AG04450 (cell line): Measurements from ENCODE around the gene LIMD2. TPM values are rescaled to one million over a fixed set of nuclear protein-coding genes. Genes with fewer than 3 reads are reported as not detected.

Source experiments
- CTCF ChIA-PET: fragments of 300-600, 350-600 bp; formaldehyde crosslinking; extraction: SDS; loops from one replicate; lab custom pipeline; 2022; ENCODE audit warnings: antibody characterized with exemption, inconsistent platforms; lab: Charles Lee
- POLR2A ChIA-PET: fragments of 350-600 bp; formaldehyde crosslinking; extraction: SDS; loops from one replicate; lab custom pipeline; 2021; ENCODE audit warnings: antibody characterized with exemption, inconsistent platforms; lab: Yijun Ruan, JAX
- DNase-seq: peaks from one replicate; pipeline ENCODE4 v3.0.0-alpha.2; 2011; ENCODE audit warnings: low read depth, low spot score
- H3K27ac ChIP-seq: one replicate; pipeline ENCODE4 v1.5.1; 2012; ENCODE audit warnings: low read depth, low read length, control low read depth
- H3K27me3 ChIP-seq: one replicate; pipeline ENCODE4 v1.6.0; 2012; ENCODE audit warnings: low read length; ENCODE audit not compliant: control insufficient read depth, insufficient read depth
- H3K4me3 ChIP-seq: 2 replicates; pipeline ENCODE4 v1.5.1; 2011; ENCODE audit warnings: mild to moderate bottlenecking, low read depth, low read length, control low read depth
- H3K9me3 ChIP-seq: 2 replicates; pipeline ENCODE4 v1.5.1; 2012; ENCODE audit warnings: low read length; ENCODE audit not compliant: control insufficient read depth, insufficient read depth
- polyA plus RNA-seq: library from polyadenylated mRNA; depleted of rRNA; stranded (reverse); fragments of >200 nt; gene quantifications from 2 replicates; pipeline ENCODE4 v1.2.3, GENCODE V29; 2011
- TF ChIP-seq, protein P1 (sequence below): IDR thresholded peaks from 2 replicates; pipeline ENCODE4 v1.5.1; 2011; ENCODE audit warnings: low read depth, low read length, control low read depth, inconsistent platforms

Gene LIMD2
- polyA plus RNA-seq, 1 experiment: 13.4 TPM

DNA sequence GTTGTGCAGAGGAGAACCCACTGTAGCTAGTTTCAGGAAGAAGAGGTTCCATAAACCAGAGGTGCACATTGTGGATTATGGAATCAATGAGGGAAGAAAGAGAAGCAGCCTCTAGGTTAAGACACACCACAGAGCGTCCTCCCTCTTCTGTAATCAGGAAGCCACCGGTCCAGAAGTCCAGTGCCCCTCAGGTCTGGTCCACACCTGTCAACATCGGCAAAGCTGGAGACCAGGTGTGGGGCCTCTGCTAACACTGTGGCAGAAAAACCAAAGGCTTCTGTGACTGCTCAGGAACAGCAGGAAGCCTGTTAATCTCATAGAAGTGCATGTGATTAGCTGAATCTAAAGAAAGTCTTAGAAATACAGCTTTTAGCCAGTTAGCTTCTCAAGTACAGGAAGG, 23.3 kb downstream of the LIMD2 start:
- H3K9me3 ChIP-seq: no peaks in the 10 kb centered on the region
- no peak overlapping the region for H3K27ac ChIP-seq
- POLR2A ChIA-PET: no interaction called here
- TF ChIP-seq, protein P1, sequence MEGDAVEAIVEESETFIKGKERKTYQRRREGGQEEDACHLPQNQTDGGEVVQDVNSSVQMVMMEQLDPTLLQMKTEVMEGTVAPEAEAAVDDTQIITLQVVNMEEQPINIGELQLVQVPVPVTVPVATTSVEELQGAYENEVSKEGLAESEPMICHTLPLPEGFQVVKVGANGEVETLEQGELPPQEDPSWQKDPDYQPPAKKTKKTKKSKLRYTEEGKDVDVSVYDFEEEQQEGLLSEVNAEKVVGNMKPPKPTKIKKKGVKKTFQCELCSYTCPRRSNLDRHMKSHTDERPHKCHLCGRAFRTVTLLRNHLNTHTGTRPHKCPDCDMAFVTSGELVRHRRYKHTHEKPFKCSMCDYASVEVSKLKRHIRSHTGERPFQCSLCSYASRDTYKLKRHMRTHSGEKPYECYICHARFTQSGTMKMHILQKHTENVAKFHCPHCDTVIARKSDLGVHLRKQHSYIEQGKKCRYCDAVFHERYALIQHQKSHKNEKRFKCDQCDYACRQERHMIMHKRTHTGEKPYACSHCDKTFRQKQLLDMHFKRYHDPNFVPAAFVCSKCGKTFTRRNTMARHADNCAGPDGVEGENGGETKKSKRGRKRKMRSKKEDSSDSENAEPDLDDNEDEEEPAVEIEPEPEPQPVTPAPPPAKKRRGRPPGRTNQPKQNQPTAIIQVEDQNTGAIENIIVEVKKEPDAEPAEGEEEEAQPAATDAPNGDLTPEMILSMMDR: no peak
- no peak for DNase-seq
- no peaks in the 10 kb centered on the region for H3K27me3 ChIP-seq
- CTCF ChIA-PET: interaction anchor here (3.5 kb wide), 1 partner anchor 251 kb away, joined by 15 read pairs; no protein-coding TSS in a partner anchor
- H3K4me3 ChIP-seq: no peak overlapping the region

DNA sequence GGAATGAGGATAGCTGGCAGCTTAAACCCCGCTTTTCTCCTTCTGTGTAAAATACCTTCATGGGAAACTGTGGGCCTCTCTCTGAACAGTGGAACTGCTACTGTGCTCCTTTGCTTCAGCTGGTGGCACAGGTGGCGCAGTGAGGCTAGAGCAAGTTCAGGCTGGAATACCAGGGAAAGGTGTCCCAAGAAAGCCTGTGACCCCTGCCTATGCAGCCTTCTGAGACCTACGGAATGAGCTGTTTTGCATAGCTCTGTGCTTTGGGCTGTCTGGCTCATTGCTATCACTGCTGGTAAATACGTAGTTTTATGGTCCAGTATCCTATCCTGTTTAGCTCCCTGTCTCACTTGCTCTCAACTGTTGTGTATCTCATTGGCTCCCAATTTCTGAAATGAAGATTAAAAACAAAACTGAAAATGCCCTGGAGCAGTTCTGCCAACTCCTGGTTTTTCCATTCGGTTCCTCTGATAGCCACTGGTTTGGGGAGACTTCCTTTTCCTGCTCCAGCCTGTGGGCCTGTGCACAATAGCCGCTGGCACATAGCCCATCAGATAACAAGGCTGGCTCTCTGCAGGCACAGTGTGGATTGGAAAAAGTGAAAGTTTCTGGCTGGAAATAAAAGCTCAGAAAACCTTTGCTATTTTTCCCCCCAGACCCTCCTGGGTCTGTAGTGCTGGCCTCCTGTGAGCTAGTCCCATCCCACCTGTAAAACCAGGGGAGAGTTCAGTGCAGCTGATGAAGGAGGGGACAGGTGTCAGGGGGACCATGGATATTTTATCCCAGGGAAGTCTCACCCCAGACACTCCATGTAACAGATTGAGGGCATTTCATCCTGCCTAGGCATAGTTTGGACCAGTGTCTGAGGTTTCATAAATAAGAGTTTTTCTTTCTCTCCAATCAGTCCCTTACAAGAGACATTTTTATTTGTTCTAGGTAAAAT, 24.0 kb downstream of the LIMD2 start:
- ChIA-PET CTCF (interaction anchor here (1.2 to 3.5 kb wide), 2 partner anchors 159 to 250 kb away, joined by 3 to 15 read pairs; no protein-coding TSS in a partner anchor), POLR2A (no interaction called here)
- TF ChIP-seq, protein P1: no peak
- no peak overlapping the region for H3K27ac ChIP-seq
- no peaks in the 10 kb centered on the region for H3K9me3 ChIP-seq
- DNase-seq: peak; percentile 48
- H3K4me3 ChIP-seq: no peak overlapping the region
- no peaks in the 10 kb centered on the region for H3K27me3 ChIP-seq

DNA sequence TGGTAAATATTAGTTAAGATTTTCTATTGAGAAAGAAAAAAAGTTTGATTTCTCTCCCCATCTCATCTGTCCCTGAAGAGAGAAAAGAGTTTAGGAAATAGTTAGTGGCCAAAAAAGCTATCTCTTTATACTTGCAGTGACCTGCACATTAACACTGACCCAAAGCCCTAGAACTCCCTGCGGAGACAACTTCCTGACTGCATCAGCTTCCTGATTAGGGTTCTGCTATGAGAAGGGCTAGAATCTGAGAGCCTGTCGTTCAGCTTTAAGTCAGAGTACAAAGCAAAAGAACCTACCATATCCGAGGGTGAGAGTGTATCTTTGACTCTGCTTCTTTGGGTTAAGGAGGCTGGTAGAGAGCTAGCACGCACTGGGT, 24.7 kb downstream of the LIMD2 start:
- CTCF ChIA-PET: interaction anchor here (1.2 to 3.5 kb wide), 2 partner anchors 160 to 249 kb away, joined by 3 to 15 read pairs; no protein-coding TSS in a partner anchor
- POLR2A ChIA-PET: no interaction called here
- Histone ChIP-seq H3K27me3 (no peaks in the 10 kb centered on the region), H3K9me3 (no peaks in the 10 kb centered on the region), H3K4me3 (no peak overlapping the region), H3K27ac (no peak overlapping the region)
- no peak for DNase-seq
- TF ChIP-seq, protein P1: no peak

DNA sequence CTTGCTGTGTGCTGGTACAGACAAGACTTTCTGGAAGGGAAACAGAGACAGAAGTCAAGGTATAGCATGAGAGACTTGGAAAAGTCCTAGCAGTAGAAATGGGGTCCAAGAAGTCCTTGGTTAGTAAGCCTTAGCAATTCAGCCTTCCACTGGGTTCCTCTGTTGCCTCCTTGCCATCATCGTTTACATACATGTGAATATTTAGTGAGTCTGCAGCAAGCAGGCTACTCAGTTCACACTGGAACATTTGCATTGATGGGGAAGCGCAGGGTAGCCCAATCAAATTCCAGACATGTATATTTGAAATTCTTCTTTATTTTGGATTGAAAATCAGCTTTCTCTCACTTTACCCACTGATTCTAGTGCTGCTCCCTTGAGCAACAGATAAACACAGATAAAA, 27.1 kb downstream of the LIMD2 start:
- ChIA-PET CTCF (no interaction called here), POLR2A (no interaction called here)
- Histone ChIP-seq H3K4me3 (no peak overlapping the region), H3K27me3 (no peaks in the 10 kb centered on the region), H3K27ac (no peak overlapping the region), H3K9me3 (no peaks in the 10 kb centered on the region)
- TF ChIP-seq, protein P1: no peak
- DNase-seq: no peak
